GM23338 (cell line): ENCODE measurements around the gene OSBPL5.

Experiments
- CREB1 ChIP-seq: fragments of 250-450 bp; sonication (Bioruptor Pico); IDR thresholded peaks from 2 replicates; pipeline ENCODE4 v1.5.0; 2020; ENCODE audit warnings: low read depth, mild to moderate bottlenecking, moderate library complexity
- EZH2 ChIP-seq: fragments of 200-600 bp; sonication (generic); IDR thresholded peaks from one replicate; pipeline ENCODE4 v1.8.0; 2017; ENCODE audit warnings: antibody characterized with exemption, mild to moderate bottlenecking, low read depth; ENCODE audit not compliant: unreplicated experiment
- EZH2phosphoT487 ChIP-seq: fragments of 200-600 bp; sonication (generic); IDR thresholded peaks from one replicate; pipeline ENCODE4 v1.8.1; 2018; ENCODE audit warnings: antibody characterized with exemption; ENCODE audit not compliant: unreplicated experiment
- JUNB ChIP-seq: IDR thresholded peaks from one replicate; pipeline ENCODE4 v1.6.1; 2016; ENCODE audit warnings: antibody characterized with exemption; ENCODE audit not compliant: unreplicated experiment
- POLR2AphosphoS5 ChIP-seq: IDR thresholded peaks from 2 replicates; pipeline ENCODE4 v1.6.1; 2016; ENCODE audit warnings: antibody characterized with exemption, low read depth
- REST ChIP-seq: IDR thresholded peaks from one replicate; pipeline ENCODE4 v1.6.1; 2018; ENCODE audit warnings: antibody characterized with exemption; ENCODE audit not compliant: unreplicated experiment
- TF ChIP-seq, protein P1 (sequence below), 2 experiments: fragments of 200-600 bp in 1 of 2; sonication (generic) in 1 of 2; conservative IDR thresholded peaks; 2 replicates each; pipeline versions ENCODE4 v1.5.1 to v1.6.1; 2016 to 2017; ENCODE audit warnings: antibody characterized with exemption in 2 of 2, low read depth in 2 of 2, mild to moderate bottlenecking in 2 of 2, moderate library complexity in 1 of 2

- TF ChIP-seq, protein P1, sequence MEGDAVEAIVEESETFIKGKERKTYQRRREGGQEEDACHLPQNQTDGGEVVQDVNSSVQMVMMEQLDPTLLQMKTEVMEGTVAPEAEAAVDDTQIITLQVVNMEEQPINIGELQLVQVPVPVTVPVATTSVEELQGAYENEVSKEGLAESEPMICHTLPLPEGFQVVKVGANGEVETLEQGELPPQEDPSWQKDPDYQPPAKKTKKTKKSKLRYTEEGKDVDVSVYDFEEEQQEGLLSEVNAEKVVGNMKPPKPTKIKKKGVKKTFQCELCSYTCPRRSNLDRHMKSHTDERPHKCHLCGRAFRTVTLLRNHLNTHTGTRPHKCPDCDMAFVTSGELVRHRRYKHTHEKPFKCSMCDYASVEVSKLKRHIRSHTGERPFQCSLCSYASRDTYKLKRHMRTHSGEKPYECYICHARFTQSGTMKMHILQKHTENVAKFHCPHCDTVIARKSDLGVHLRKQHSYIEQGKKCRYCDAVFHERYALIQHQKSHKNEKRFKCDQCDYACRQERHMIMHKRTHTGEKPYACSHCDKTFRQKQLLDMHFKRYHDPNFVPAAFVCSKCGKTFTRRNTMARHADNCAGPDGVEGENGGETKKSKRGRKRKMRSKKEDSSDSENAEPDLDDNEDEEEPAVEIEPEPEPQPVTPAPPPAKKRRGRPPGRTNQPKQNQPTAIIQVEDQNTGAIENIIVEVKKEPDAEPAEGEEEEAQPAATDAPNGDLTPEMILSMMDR (conservative IDR thresholded peaks at IDR 0.05; ENCODE audit: low read depth in 2 of 2) = no peak
- TF ChIP-seq REST (no peak), POLR2AphosphoS5 (no peak), CREB1 (CRISPR knock-in tag) (no peak), EZH2 (no peak), EZH2phosphoT487 (no peak), JUNB (no peak)
Observed at GRCh38 chr11:3197044-3197695, 32.1 kb upstream of the OSBPL5 start.
